ENCODE measurements around the gene SLC25A38. TPM values are rescaled to one million over a fixed set of nuclear protein-coding genes. Genes with fewer than 3 reads are reported as not detected.
A peak's percentile ranks its signal among the peaks of the same experiment; 100 is the strongest.
"Not testable (repeated sequence)": the region's sequence is repeated elsewhere in the genome, so short reads cannot be mapped to it uniquely, and the experiment has no call there.

SLC25A38 gene
- total RNA-seq, 2 donors from 2014 or later = 17.5 to 28.8 TPM

DNA sequence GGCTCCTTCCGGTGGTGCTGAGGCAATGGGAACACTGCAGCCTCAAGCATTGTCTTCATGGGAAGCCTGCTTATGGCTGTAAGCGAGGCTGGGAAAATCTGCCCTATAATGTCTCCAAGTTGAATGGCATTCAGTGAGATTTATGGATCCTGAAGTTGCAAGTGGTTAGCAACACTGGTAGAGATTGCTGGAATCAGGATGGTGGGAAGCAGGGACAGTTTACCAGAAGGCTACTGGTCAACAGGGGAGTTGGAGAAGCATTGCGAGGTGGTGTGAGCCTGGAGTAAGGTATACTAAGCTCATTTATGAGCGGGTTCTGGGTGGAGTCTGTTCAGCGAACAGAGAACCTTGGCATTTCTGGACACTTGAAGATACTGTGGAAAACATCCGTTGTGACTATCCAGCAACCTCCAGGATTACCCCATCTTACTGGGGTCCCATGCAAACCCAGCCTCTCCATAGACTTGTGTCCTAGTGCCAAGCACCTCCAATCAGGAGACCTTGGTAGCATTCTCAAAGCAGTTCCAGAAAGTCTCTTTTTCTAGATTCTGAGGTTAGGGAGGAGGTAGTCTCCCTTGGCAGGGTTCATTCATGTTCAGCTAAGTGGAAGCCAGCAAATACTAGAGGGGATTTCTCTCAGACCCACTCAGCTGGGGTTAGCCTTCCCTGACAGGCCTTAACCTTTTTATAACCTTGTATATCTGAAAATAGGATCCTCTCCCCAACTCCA is 30.7 kb downstream of the SLC25A38 start:
- peaks cover 16% of the 10 kb centered on the region for H3K4me1 ChIP-seq
- H3K27ac ChIP-seq = peak overlapping the region in 2 of 4 donors; percentile 23 to 69
- intact Hi-C loops (cut with DNase I) = no loop called here
- WGBS, 2 donors = 61 to 74% methylated on average over 6 of the region's 6 CpGs
- no peaks in the 10 kb centered on the region for H3K9me3 ChIP-seq
- TF ChIP-seq POLR2A (IDR thresholded peaks at IDR 0.05) = no peak
- TF ChIP-seq, protein P1, sequence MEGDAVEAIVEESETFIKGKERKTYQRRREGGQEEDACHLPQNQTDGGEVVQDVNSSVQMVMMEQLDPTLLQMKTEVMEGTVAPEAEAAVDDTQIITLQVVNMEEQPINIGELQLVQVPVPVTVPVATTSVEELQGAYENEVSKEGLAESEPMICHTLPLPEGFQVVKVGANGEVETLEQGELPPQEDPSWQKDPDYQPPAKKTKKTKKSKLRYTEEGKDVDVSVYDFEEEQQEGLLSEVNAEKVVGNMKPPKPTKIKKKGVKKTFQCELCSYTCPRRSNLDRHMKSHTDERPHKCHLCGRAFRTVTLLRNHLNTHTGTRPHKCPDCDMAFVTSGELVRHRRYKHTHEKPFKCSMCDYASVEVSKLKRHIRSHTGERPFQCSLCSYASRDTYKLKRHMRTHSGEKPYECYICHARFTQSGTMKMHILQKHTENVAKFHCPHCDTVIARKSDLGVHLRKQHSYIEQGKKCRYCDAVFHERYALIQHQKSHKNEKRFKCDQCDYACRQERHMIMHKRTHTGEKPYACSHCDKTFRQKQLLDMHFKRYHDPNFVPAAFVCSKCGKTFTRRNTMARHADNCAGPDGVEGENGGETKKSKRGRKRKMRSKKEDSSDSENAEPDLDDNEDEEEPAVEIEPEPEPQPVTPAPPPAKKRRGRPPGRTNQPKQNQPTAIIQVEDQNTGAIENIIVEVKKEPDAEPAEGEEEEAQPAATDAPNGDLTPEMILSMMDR (IDR thresholded peaks at IDR 0.05) = no peak
- H3K4me3 ChIP-seq = no peak overlapping the region
- H3K27me3 ChIP-seq = no peaks in the 10 kb centered on the region
- ATAC-seq (no peak), DNase-seq (no peak)
- peaks cover 0 to 25% of the 10 kb centered on the region in 2 donors for H3K36me3 ChIP-seq (replicated peaks in 1 of 2; ENCODE audit: insufficient read depth in 1 of 2, low read depth in 2 of 2)

DNA sequence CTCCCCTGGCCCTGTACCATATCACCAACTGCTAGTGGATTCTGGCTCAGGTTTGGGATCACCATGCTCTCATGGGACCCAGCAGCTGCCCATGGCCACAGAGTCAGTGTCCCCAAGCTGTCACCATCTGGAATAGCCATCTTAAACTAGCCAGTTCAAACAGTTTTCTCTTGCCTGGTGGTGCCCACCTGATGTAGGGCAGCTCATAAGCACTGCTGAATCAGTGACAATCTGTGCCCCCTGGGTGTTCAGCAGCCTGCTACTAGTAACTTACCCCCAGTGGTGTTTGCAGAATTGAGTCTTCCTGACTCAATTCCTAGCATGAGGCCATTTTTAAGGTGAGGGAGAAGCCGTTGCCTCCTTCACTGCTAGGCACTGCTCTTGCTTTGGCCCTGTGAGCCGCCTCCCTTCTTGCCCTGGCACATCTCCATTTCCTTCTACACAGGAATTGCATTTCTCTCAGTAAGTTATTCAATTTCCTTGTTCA is 31.3 kb downstream of the SLC25A38 start:
- WGBS, 2 donors = 43 to 46% methylated on average over 2 of the region's 2 CpGs
- intact Hi-C loops (cut with DNase I) = no loop called here
- H3K27me3 ChIP-seq = no peaks in the 10 kb centered on the region
- H3K36me3 ChIP-seq (replicated peaks in 1 of 2; ENCODE audit: insufficient read depth in 1 of 2, low read depth in 2 of 2) = peaks cover 0 to 25% of the 10 kb centered on the region in 2 donors
- H3K4me1 ChIP-seq = peaks cover 12% of the 10 kb centered on the region
- H3K9me3 ChIP-seq = no peaks in the 10 kb centered on the region
- ATAC-seq (peak; percentile 60), DNase-seq (peak in 2 of 4 donors; percentile 29 to 39)
- H3K27ac ChIP-seq = peak overlapping the region in 3 of 4 donors; percentile 23 to 69 (median 26)
- H3K4me3 ChIP-seq = no peak overlapping the region
- TF ChIP-seq POLR2A (IDR thresholded peaks at IDR 0.05) = no peak
- TF ChIP-seq, protein P1 (IDR thresholded peaks at IDR 0.05) = no peak

DNA sequence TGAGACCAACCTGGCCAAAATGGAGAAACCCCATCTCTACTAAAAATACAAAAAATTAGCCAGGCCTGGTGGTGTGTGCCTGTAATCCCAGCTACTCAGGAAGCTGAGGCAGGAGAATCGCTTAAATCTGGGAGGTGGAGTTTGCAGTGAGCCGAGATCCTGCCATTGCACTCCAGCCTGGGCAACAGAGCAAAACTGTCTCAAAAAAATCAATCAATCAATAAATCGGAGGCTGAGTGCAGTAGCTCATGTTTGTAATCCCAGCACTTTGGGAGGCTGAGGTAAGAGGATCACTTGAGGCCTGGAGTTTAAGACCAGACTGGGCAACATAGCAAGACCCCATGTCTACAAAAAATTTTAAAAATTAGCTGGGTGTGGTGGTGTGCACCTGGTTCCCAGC is 32.1 kb downstream of the SLC25A38 start:
- H3K27me3 ChIP-seq; H3K9me3 ChIP-seq; intact Hi-C loops (cut with DNase I); DNase-seq; H3K4me1 ChIP-seq; H3K4me3 ChIP-seq; ATAC-seq: not testable (repeated sequence)
- Histone ChIP-seq H3K36me3 (replicated peaks in 1 of 2; ENCODE audit: insufficient read depth in 1 of 2, low read depth in 2 of 2) (peaks cover 0 to 25% of the 10 kb centered on the region in 2 donors), H3K27ac (peak overlapping the region in 2 of 4 donors; percentile 23 to 69)
- 70 to 80% methylated on average over 3 of the region's 3 CpGs for WGBS, 2 donors

DNA sequence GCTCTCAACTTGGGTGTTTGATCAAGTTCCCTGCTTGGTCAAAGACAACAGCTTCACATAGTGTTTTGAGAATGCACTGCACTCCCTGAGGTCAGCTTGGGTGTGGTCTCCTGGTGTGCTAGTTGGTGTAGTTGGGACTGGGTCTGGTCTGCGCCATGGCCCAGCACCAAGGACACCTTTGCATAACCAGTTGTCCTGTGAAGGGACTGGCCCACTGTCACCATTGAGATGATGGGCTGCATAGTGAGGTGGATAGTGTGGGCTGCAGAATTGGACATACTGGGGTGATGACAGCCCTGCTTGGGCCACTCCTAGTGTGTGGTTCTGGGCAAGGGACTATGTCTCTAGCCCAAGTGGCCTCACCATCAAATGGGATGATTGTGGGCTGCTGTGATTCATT is 32.8 kb downstream of the SLC25A38 start:
- WGBS, 2 donors = 86% methylated on average over 1 of the region's 1 CpG; no CpG with 5 or more reads in 1 of the 2 donors
- intact Hi-C loops (cut with DNase I) = no loop called here
- Histone ChIP-seq H3K4me1 (peaks cover 7% of the 10 kb centered on the region), H3K9me3 (no peaks in the 10 kb centered on the region), H3K27me3 (no peaks in the 10 kb centered on the region), H3K27ac (no peak overlapping the region), H3K4me3 (no peak overlapping the region), H3K36me3 (replicated peaks in 1 of 2; ENCODE audit: insufficient read depth in 1 of 2, low read depth in 2 of 2) (peaks cover 0 to 22% of the 10 kb centered on the region in 2 donors)
- TF ChIP-seq, protein P1 (IDR thresholded peaks at IDR 0.05) = no peak
- TF ChIP-seq POLR2A (IDR thresholded peaks at IDR 0.05) = no peak
- DNase-seq (no peak), ATAC-seq (no peak)

DNA sequence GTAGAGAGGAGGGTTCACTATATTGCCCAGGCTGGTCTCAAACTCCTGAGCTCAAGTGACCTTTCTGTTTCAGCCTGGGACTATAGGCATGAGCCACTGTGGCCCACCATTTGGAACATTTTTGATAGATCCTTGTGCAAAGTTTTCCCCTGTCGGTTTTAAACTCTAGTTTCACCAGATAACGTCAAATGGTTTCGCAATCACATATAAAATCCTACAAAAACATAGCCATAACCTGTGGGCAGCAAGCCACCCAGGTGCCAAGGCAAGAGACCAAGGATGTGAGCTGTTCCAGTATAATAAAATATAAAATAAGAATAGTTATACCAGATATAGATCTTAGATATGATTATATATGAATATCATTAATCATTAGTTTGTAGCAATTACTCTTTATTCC is 33.8 kb downstream of the SLC25A38 start:
- H3K27ac ChIP-seq = peak overlapping the region in 1 of 4 donors; percentile 7

DNA sequence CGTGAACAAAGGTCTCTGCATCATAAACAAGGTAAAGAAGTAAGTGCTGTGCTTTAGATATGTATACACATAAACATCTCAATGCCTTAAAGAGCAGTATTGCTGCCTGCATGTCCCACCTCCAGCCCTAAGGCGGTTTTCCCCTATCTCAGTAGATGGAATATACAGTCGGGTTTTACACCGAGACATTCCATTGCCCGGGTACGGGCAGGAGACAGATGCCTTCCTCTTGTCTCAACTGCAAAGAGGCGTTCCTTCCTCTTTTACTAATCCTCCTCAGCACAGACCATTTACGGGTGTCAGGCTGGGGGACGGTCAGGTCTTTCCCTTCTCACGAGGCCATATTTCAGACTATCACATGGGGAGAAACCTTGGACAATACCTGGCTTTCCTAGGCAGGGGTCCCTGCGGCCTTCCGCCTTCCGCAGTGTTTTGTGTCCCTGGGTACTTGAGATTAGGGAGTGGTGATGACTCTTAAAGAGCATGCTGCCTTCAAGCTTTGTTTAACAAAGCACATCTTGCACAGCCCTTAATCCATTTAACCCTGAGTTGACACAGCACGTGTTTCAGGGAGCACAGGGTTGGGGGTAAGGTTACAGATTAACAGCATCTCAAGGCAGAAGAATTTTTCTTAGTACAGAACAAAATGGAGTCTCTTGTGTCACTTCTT is 35.5 kb downstream of the SLC25A38 start:
- 60 to 62% methylated on average over 14 of the region's 14 CpGs for WGBS, 2 donors
- H3K27ac ChIP-seq; DNase-seq; H3K9me3 ChIP-seq; H3K4me1 ChIP-seq; H3K27me3 ChIP-seq; H3K36me3 ChIP-seq (replicated peaks in 1 of 2; ENCODE audit: insufficient read depth in 1 of 2, low read depth in 2 of 2); ATAC-seq; H3K4me3 ChIP-seq; intact Hi-C loops (cut with DNase I): not testable (repeated sequence)

More for the DNA sequence above, 33.8 kb downstream of the SLC25A38 start:
- H3K4me3 ChIP-seq; intact Hi-C loops (cut with DNase I); ATAC-seq; H3K27me3 ChIP-seq; H3K4me1 ChIP-seq; DNase-seq; H3K9me3 ChIP-seq: not testable (repeated sequence)
- peaks cover 0 to 13% of the 10 kb centered on the region in 2 donors for H3K36me3 ChIP-seq (replicated peaks in 1 of 2; ENCODE audit: insufficient read depth in 1 of 2, low read depth in 2 of 2)
- 19 to 27% methylated on average over 3 of the region's 3 CpGs for WGBS, 2 donors
